Frontal cortex (tissue), 4 donors: ENCODE results near the gene MRPL40. TPM values are rescaled to one million over a fixed set of nuclear protein-coding genes. Genes with fewer than 3 reads are reported as not detected.

ENCODE experiments used
- DNase-seq, 2 donors: peaks; one replicate each; pipeline ENCODE4 v3.0.0; 2012; ENCODE audit warnings: low spot score in 2 of 2
- FAIRE-seq: peaks from 2 replicates; lab custom pipeline; 2012; peaks lifted over from hg19 to GRCh38; lab: Jason Lieb, UNC
- total RNA-seq: library from RNA; depleted of rRNA; stranded (reverse); fragments of >200 nt; gene quantifications from one replicate; pipeline ENCODE4 v1.2.3, GENCODE V29; 2014
- donor health status: control.
- donor health status: control.
- donor health status: control.

The MRPL40 gene
- total RNA-seq, 1 donor from 2014 or later, result 18.8 TPM

DNA sequence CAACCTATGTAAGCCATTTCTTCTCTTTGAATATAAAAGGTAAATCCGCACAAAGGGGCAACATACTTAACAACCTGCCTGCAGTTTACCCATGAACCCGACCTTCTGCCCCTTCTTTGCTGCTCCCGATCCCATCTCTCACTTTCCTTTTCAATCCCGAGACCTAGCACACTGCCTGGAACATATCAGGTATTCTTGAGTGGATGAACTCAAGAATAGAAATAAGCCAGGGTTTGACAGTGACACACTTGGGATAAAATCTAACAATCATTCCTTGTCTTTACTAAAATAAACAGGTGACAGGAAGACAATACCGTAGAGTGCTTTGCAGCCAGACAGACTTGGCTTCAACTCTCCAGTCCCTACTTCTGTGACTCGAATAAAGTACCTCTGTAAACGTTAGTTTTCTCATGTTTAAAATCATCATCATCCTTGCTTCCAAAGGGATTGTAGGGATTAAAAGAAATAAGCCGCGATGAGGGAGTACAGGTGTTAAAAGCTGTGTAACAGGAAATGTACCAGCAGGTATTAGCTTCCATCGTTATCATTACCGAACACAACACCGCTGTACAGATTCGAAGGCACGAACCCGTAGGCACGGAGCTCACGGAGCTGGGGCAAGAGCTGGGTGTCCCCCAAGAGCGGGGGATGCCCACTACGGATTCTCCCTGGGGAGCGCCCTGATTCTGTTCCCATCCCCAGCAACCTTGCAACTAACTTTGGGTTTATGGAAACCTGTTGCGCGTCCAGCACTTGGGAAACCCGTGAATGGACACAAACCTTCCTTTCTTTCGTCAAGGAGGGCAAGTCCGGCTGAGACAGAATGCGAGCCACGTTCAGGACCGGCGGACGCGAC, 45.9 kb downstream of the MRPL40 start:
- DNase-seq (no peak), FAIRE-seq (no peak)

GRCh38 chr22:19478901-19479354, 46.6 kb downstream of the MRPL40 start, which contains the start of gene UFD1:
TSS of gene UFD1 (minus strand) at chr22:19479193. CDS start at chr22:19479085, 108 bp downstream.
- FAIRE-seq (no peak), DNase-seq (peak; percentile 80 to 83)

DNA sequence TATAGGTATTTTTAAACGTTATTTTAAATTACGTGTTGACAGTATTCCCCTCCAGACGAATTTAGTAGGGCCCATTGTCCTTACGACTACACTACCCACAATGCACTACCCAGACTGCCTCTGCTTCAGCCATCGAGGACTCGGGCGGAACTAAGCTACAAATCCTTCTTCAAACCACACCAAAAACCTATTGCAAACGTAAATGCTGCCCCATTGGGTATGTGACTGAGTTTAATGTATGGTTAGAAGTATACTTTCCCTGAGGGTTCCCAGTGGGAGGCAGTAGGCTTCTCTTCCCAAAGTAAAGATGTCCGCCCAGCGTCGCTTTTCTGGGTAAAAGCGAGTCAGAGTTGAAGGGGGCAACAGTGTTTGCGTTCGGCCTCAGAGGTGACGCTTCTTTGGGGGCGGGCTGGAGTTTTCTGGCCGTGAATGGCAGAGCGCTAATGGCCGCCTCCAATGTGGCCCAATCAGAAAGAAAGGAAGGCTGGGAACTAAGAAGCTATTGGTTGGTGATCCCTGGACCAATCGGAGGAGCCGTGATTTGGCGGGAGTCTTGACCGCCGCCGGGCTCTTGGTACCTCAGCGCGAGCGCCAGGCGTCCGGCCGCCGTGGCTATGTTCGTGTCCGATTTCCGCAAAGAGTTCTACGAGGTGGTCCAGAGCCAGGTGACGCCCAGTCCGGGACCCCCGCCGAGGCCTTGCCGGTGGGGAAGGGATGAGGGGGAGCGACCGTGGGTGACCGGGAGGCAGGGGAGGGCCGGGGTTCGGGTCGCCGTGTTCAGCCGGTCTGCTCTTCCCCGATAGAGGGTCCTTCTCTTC, 47.2 kb downstream of the MRPL40 start, which contains the start of gene CDC45:
Gene CDC45, plus strand, starts transcription at position 566 of the 818 bp plus-strand sequence. Its CDS starts 49 bp downstream, at position 615.
- peak; percentile 95 for FAIRE-seq
- DNase-seq, result peak; percentile 95 to 96

DNA sequence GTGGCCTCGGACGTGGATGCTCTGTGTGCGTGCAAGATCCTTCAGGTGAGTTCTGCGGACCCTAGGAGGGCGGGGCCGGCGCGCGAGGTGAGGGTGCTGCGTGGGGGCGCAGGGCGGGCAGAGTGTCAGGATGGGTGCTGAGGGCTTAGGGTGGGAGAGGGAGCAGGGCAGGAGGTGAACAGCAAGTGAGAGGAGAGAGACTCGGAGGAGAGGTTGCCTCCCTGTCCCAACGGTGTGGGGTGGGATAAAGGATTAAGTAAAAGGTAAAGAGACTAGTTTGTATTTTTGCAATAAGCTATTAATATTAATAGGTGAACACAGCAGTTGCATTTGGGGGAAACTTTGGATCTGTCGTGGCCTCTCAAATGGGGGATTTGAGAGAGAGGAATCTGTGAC, 47.8 kb downstream of the MRPL40 start:
- FAIRE-seq (no peak), DNase-seq (no peak)

DNA sequence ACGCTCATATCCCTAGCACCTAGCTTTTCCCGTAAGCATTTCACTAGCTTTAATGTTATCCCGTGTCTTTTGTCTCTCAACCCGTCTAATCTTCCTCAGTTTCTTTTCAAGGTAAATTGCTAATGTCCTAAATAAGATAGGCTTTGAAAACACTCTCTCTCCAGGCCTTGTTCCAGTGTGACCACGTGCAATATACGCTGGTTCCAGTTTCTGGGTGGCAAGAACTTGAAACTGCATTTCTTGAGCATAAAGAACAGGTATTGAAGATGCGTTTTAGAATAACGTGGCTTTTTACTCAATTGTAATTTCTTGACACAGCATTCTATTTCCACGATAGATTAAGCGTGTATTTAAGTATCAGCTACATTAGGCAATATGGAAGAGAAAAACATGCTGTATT, 48.4 kb downstream of the MRPL40 start:
- FAIRE-seq (no peak), DNase-seq (no peak)

DNA sequence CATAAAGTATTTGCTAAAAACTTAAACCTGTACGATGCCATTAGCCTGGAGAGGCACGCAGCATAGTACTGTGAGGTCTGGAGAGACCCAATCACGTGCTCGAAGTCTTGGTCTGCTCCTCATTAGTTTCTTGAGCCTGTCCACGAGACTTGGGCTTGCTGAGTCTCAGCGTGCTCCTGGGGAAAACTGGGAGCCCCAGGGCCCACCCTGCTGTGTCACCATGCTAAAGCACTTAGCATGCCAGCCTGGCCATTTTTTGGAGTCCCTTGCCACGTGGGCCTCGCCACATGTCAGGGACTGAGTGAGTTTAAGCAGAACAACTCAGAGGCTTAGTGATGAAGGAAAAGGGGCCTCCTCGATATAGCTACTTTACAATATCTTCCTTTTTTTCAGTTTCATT, 50.0 kb downstream of the MRPL40 start:
- no peak for FAIRE-seq
- no peak for DNase-seq

DNA sequence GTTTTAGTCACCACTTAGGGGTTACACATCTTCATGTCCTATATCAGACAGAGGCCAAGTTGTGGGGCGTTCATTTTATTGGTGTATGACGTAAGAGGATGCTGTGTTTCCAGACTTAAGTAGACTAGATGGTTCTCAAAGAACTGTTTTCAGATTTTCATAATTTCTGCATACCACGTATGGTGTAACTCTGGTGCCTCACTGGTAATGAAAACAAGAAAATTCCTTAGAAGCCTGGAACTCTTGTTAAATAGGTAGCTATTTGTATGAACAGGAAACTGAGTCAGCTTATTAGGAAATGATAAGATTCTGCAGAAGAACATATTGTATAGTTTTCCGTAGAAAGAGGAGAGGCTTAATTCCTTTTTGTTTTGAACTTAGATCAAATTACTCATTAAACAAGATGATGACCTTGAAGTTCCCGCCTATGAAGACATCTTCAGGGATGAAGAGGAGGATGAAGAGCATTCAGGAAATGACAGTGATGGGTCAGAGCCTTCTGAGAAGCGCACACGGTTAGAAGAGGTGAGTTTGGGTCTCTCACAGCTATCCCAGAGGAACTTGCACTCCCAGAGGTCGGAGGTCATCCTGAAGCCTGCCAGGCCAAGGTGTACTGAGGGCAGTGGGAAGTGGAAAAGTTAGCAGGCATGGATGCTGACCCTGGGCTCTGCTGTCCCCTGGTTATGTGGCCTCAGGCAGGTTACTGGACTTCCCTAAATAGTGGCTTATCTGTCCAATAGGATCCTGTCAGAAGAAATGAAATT, 51.3 kb downstream of the MRPL40 start:
- DNase-seq (no peak), FAIRE-seq (no peak)

Other genes starting within 250 kb of the MRPL40 start
- 9.8 TPM for gene CLTCL1, start 140.8 kb upstream of the MRPL40 start, total RNA-seq
- gene HIRA, start 812 bp upstream of the MRPL40 start, total RNA-seq, result 21.6 TPM
- 38.3 TPM for gene C22orf39, start 15.2 kb downstream of the MRPL40 start, total RNA-seq
- 32.2 TPM for gene UFD1, start 46.6 kb downstream of the MRPL40 start, total RNA-seq
- 0.82 TPM for gene CDC45, start 47.4 kb downstream of the MRPL40 start, total RNA-seq
- 84.8 TPM for gene CLDN5, start 91.9 kb downstream of the MRPL40 start, total RNA-seq